Liver (tissue), 9 donors: ENCODE data around the gene VSIG10. TPM values are rescaled to one million over a fixed set of nuclear protein-coding genes. Genes with fewer than 3 reads are reported as not detected.
"Not testable (repeated sequence)": the region's sequence is repeated elsewhere in the genome, so short reads cannot be mapped to it uniquely, and the experiment has no call there.

ENCODE experiments used
- DNase-seq: peaks from one replicate; pipeline ENCODE4 v3.0.0-alpha.2; 2017; ENCODE audit warnings: low spot score
- H3K27ac ChIP-seq, 2 donors: one replicate each; pipeline ENCODE4 v1.7.0; 2013; ENCODE audit warnings: inconsistent platforms in 2 of 2, low read length in 2 of 2, control low read depth in 1 of 2, low read depth in 1 of 2, mild to moderate bottlenecking in 1 of 2
- H3K27me3 ChIP-seq, 4 donors: one replicate each; pipeline versions ENCODE4 v1.6.1 to v1.7.0; 2013; ENCODE audit warnings: low read length in 3 of 4, inconsistent platforms in 1 of 4, mild to moderate bottlenecking in 1 of 4, moderate library complexity in 1 of 4; ENCODE audit not compliant: control insufficient read depth in 4 of 4, insufficient read depth in 4 of 4
- H3K36me3 ChIP-seq, 4 donors: one replicate each; pipeline versions ENCODE4 v1.6.1 to v1.7.0; 2013; ENCODE audit warnings: low read length in 3 of 4, mild to moderate bottlenecking in 3 of 4, low read depth in 1 of 4, moderate library complexity in 1 of 4; ENCODE audit not compliant: control insufficient read depth in 4 of 4, insufficient read depth in 3 of 4
- H3K4me1 ChIP-seq, 4 donors: one replicate each; pipeline versions ENCODE4 v1.6.1 to v1.7.0; 2013; ENCODE audit warnings: low read length in 3 of 4, mild to moderate bottlenecking in 3 of 4, moderate library complexity in 1 of 4; ENCODE audit not compliant: control insufficient read depth in 4 of 4, insufficient read depth in 4 of 4
- H3K4me3 ChIP-seq, 3 donors: one replicate each; pipeline versions ENCODE4 v1.6.1 to v1.7.0; 2013; ENCODE audit warnings: low read length in 3 of 3, control low read depth in 1 of 3, low read depth in 1 of 3, mild to moderate bottlenecking in 1 of 3
- H3K9ac ChIP-seq, 2 donors: one replicate each; pipeline ENCODE4 v1.7.0; 2013; ENCODE audit warnings: low read length in 2 of 2, mild to moderate bottlenecking in 2 of 2, moderate library complexity in 2 of 2, control low read depth in 1 of 2, low read depth in 1 of 2
- H3K9me3 ChIP-seq, 4 donors: one replicate each; pipeline versions ENCODE4 v1.6.1 to v1.7.0; 2013; ENCODE audit warnings: low read length in 3 of 4; ENCODE audit not compliant: control insufficient read depth in 4 of 4
- FOXA1 ChIP-seq: IDR thresholded peaks from 2 replicates; pipeline ENCODE4 v1.6.1; 2016; ENCODE audit warnings: antibody characterized with exemption
- GABPA ChIP-seq, 2 donors: IDR thresholded peaks in 1 of 2; conservative IDR thresholded peaks in 1 of 2; 2 replicates each; pipeline ENCODE4 v1.6.1; 2016; ENCODE audit warnings: antibody characterized with exemption in 2 of 2, mild to moderate bottlenecking in 1 of 2, moderate library complexity in 1 of 2
- HNF4A ChIP-seq, 2 donors: conservative IDR thresholded peaks; 2 replicates each; pipeline ENCODE4 v1.6.1; 2016; ENCODE audit warnings: antibody characterized with exemption in 2 of 2, mild to moderate bottlenecking in 2 of 2
- JUND ChIP-seq, 2 donors: IDR thresholded peaks; 2 replicates each; pipeline ENCODE4 v1.6.1; 2016; ENCODE audit warnings: antibody characterized with exemption in 2 of 2
- RAD21 ChIP-seq, 2 donors: IDR thresholded peaks; 2 replicates each; pipeline ENCODE4 v1.6.1; 2016; ENCODE audit warnings: antibody characterized with exemption in 2 of 2, mild to moderate bottlenecking in 2 of 2
- SP1 ChIP-seq: IDR thresholded peaks from 2 replicates; pipeline ENCODE4 v1.6.1; 2018; ENCODE audit warnings: antibody characterized with exemption, mild to moderate bottlenecking
- TAF1 ChIP-seq: conservative IDR thresholded peaks from 2 replicates; pipeline ENCODE4 v1.6.1; 2016; ENCODE audit warnings: antibody characterized with exemption, mild to moderate bottlenecking
- WGBS: extraction: QIAGEN DNeasy Blood & Tissue Kit; methylation state at CpG from one replicate; pipeline ENCODE4 v1.1.7; 2013; 5-methylcytosine and 5-hydroxymethylcytosine counted together
- polyA plus RNA-seq, 2 donors: library from polyadenylated mRNA; stranded (reverse) in 1 of 2; unstranded in 1 of 2; fragments of 200-250 nt in 1 of 2; fragments of >200 nt in 1 of 2; fragmentation: Nextera tagmentation in 1 of 2; extraction: Ambion mirVana in 1 of 2; gene quantifications; one replicate each; pipeline versions ENCODE4 v1.2.1 to v1.2.3, GENCODE V29; 2013 to 2015
- total RNA-seq, 2 donors: library from RNA; depleted of rRNA; stranded (reverse); fragments of >200 nt; gene quantifications; one replicate each; pipeline ENCODE4 v1.2.3, GENCODE V29; 2014
- TF ChIP-seq, protein P1 (sequence below): fragments of 150-350 bp; IDR thresholded peaks from 2 replicates; pipeline ENCODE4 v1.5.1; 2017; ENCODE audit warnings: improper control_type of control experiment, low read depth, low read length; ENCODE audit not compliant: missing input control
- TF ChIP-seq, protein P2 (sequence below): IDR thresholded peaks from 2 replicates; pipeline ENCODE4 v1.6.1; 2016; ENCODE audit warnings: antibody characterized with exemption
- TF ChIP-seq, protein P3 (sequence below): IDR thresholded peaks from 2 replicates; pipeline ENCODE4 v1.6.1; 2016; ENCODE audit warnings: antibody characterized with exemption
- donor health status: healthy.
- donor health status: healthy.
- donor health status: healthy.
- donor health status: healthy.
- donor health status: healthy.

The VSIG10 gene
- total and polyA plus RNA-seq, 4 donors, result 9.8 to 16.4 (median 11.7) TPM

DNA sequence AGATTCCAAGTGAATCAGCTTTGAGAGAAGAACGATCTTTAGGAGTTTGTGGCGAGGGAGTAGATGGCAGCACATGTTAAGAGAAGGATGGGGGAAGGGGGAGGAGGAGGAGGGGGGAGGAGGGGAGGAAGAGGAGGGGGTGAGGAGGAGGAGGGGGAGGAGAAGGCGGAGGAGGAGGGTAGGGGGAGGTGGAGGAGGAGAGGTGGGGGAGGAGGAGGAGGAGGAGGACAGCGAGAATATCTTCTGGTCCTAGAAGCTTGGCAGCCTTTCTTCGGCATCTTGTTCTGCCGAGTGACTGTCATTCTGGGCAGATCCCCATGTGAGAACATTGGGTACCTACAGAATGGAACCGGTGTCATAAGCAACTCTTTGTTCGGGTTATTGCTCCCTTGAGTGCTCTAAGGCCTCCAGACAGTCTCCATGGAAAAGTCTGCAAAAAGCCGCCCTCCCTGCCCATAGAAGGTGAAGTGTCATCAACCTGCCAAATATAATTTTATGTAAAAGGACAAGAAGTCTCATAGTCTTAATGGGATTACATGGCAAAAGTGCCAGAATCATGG, 80.4 kb downstream of the VSIG10 start:
- Histone ChIP-seq H3K4me3 (no peak overlapping the region), H3K27ac (no peak overlapping the region), H3K4me1 (no peaks in the 10 kb centered on the region), H3K36me3 (peaks cover 16 to 60% (median 38%) of the 10 kb centered on the region in 4 donors), H3K9ac (no peak overlapping the region), H3K27me3 (no peaks in the 10 kb centered on the region), H3K9me3 (no peaks in the 10 kb centered on the region)
- 96% methylated on average over 9 of the region's 9 CpGs for WGBS
- DNase-seq, result no peak
- TF ChIP-seq GABPA (IDR thresholded peaks at IDR 0.05 in 1 of 2, conservative IDR thresholded peaks at IDR 0.05 in 1 of 2) (no peak), SP1 (no peak), JUND (IDR thresholded peaks at IDR 0.05) (no peak), FOXA1 (no peak), RAD21 (IDR thresholded peaks at IDR 0.05) (no peak), TAF1 (no peak)
- TF ChIP-seq, protein P1, sequence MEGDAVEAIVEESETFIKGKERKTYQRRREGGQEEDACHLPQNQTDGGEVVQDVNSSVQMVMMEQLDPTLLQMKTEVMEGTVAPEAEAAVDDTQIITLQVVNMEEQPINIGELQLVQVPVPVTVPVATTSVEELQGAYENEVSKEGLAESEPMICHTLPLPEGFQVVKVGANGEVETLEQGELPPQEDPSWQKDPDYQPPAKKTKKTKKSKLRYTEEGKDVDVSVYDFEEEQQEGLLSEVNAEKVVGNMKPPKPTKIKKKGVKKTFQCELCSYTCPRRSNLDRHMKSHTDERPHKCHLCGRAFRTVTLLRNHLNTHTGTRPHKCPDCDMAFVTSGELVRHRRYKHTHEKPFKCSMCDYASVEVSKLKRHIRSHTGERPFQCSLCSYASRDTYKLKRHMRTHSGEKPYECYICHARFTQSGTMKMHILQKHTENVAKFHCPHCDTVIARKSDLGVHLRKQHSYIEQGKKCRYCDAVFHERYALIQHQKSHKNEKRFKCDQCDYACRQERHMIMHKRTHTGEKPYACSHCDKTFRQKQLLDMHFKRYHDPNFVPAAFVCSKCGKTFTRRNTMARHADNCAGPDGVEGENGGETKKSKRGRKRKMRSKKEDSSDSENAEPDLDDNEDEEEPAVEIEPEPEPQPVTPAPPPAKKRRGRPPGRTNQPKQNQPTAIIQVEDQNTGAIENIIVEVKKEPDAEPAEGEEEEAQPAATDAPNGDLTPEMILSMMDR, result no peak

DNA sequence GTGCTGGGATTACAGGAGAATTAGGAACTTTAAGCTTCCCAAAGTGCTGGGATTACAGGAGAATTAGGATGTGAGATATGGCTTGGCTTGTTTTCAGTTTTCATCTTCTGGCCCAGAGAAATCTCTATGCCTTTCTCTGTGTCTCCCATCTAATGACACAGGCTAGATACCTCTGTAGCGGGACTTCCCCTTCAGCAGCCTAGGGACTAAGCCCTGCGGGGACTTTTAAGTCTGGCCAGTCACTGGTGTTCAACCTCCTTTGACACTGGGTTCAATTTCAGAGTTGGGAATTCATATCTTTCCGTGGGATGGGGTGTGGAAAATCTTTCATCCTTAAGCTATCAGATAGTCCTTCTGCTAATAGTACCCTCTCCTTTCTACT, 81.1 kb downstream of the VSIG10 start:
- no peak for DNase-seq
- Histone ChIP-seq H3K9me3 (no peaks in the 10 kb centered on the region), H3K9ac (no peak overlapping the region), H3K27me3 (no peaks in the 10 kb centered on the region), H3K4me1 (peaks cover 0 to 2% (median under 1%) of the 10 kb centered on the region in 4 donors), H3K4me3 (no peak overlapping the region), H3K27ac (no peak overlapping the region), H3K36me3 (peaks cover 16 to 57% (median 36%) of the 10 kb centered on the region in 4 donors)
- TF ChIP-seq, protein P2, sequence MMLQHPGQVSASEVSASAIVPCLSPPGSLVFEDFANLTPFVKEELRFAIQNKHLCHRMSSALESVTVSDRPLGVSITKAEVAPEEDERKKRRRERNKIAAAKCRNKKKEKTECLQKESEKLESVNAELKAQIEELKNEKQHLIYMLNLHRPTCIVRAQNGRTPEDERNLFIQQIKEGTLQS, result no peak
- TF ChIP-seq SP1, result no peak
- TF ChIP-seq GABPA (IDR thresholded peaks at IDR 0.05 in 1 of 2, conservative IDR thresholded peaks at IDR 0.05 in 1 of 2), result no peak
- no peak for TF ChIP-seq HNF4A (conservative IDR thresholded peaks at IDR 0.05)
- TF ChIP-seq, protein P3, sequence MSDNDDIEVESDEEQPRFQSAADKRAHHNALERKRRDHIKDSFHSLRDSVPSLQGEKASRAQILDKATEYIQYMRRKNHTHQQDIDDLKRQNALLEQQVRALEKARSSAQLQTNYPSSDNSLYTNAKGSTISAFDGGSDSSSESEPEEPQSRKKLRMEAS, result no peak
- 97% methylated on average over 3 of the region's 3 CpGs for WGBS

DNA sequence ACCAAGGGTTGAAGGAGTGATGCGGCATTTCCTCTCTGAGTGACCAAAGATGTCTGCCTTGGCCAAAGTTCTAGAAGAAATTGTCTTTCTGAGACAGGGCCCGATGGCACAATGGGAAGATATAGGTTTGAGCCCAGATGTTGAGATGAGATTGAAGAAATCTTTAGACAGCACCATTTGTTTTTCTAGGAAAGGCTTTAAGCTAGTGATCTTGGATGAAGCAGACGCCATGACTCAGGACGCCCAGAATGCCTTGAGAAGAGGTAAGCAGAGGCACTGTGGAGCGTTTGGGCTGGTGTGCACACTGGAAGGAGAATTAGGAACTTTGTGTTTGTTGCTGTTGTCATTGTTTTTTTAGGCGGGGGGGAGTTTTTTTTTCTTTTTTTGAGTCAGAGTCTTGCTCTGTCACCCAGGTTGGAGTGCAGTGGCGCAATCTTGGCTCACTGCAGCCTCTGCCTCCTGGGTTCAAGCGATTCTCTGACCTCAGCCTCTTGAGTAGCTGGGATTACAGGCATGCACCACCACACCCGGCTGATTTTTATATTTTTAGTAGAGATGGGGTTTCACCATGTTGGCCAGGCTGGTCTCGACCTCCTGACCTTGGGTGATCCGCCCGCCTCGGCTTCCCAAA, 81.6 kb downstream of the VSIG10 start:
- not testable (repeated sequence) for H3K4me1 ChIP-seq, H3K27me3 ChIP-seq, H3K9me3 ChIP-seq, H3K4me3 ChIP-seq, H3K9ac ChIP-seq, H3K27ac ChIP-seq, DNase-seq
- WGBS, result 94% methylated on average over 13 of the region's 13 CpGs
- peaks cover 16 to 54% (median 34%) of the 10 kb centered on the region in 4 donors for H3K36me3 ChIP-seq
